Esophagus squamous epithelium (tissue), 5 donors: ENCODE data around the gene PPL. TPM values are rescaled to one million over a fixed set of nuclear protein-coding genes. Genes with fewer than 3 reads are reported as not detected.

Source experiments
- DNase-seq: peaks from one replicate; lab custom pipeline; 2025; lab: John Stamatoyannopoulos, UW
- H3K27ac ChIP-seq, 4 donors: fragments of 200-600 bp; sonication (generic); one replicate each; pipeline ENCODE4 v1.5.1; 2016 to 2019; ENCODE audit warnings: mild to moderate bottlenecking in 1 of 4
- H3K27me3 ChIP-seq, 4 donors: fragments of 200-600 bp; sonication (generic); 1 replicate in 3 of 4; 2 replicates in 1 of 4; pipeline versions ENCODE4 v1.5.1 to v1.6.0; 2017 to 2021; ENCODE audit warnings: antibody characterized with exemption in 1 of 4
- H3K36me3 ChIP-seq, 3 donors: fragments of 200-600 bp; sonication (generic); one replicate each; pipeline ENCODE4 v1.5.1; 2016 to 2019
- H3K4me1 ChIP-seq, 3 donors: fragments of 200-600 bp; sonication (generic); one replicate each; pipeline ENCODE4 v1.5.1; 2017 to 2019
- H3K4me3 ChIP-seq, 4 donors: fragments of 200-600 bp; sonication (generic); 1 replicate in 3 of 4; 2 replicates in 1 of 4; pipeline ENCODE4 v1.5.1; 2016 to 2019; ENCODE audit warnings: mild to moderate bottlenecking in 2 of 4, moderate library complexity in 1 of 4
- H3K9me3 ChIP-seq, 3 donors: fragments of 200-600 bp; sonication (generic); one replicate each; pipeline ENCODE4 v1.5.1; 2016 to 2019
- CTCF ChIP-seq, 6 experiments: fragments of 450-650 bp in 4 of 6; fragments of 200-600 bp in 2 of 6; sonication (generic) in 2 of 6; IDR thresholded peaks; one replicate each; pipeline ENCODE4 v1.5.1; 2016 to 2019; ENCODE audit warnings: antibody characterized with exemption in 6 of 6, mild to moderate bottlenecking in 4 of 6, moderate library complexity in 4 of 6
- POLR2A ChIP-seq, 4 donors: fragments of 450-650 bp; IDR thresholded peaks; one replicate each; pipeline ENCODE4 v1.6.1; 2017; ENCODE audit warnings: antibody characterized with exemption in 4 of 4, mild to moderate bottlenecking in 4 of 4, moderate library complexity in 3 of 4
- WGBS, 2 donors: methylation state at CpG; one replicate each; pipeline ENCODE4 v1.1.5; 2018; 5-methylcytosine and 5-hydroxymethylcytosine counted together
- intact Hi-C: fragments of 100-400 bp; cut with DNase I; formaldehyde crosslinking; loops from one replicate; pipeline ENCODE4 v1.15.0; 2022
- total RNA-seq, 4 donors: library from RNA; depleted of rRNA; stranded (reverse); fragments of >200 nt; gene quantifications; one replicate each; pipeline ENCODE4 v1.1.0, GENCODE V29; 2016
- donor health status: DM: yes; HTN: yes; CAD: no.

Gene PPL
- total RNA-seq, 4 donors from 2014 or later: 504 to 1,677 (median 860) TPM

DNA sequence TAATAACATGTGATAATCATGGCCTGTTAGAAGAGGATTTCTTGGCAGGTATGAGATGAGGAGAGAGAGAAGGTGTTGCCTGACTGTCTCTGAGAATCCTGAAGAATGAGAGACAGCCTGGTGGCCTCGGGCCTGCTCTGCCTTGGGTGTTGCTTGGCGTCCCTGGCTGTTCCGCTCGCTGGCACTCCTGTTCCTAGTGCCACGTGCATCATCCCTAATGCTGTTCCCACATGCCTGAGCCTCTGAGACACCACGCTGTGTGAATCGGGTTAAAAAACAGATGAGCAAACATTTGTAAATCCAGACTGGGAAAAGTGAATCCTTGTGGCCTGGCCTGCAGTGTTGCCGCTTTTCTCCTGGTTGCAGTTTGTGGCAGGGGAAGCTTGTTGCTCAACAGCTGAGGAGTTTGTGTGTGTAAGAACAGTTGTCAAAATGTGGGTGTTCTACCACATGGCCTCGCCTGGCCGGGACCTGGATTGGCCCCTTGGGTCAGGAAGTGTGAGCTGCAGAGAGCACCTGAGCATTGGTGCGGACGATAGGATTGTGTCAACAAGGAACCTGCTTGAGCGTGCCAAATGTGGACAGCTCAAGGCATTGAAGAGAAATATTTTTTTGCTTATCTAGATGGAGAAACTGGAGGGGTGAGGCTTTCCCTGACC is 67.7 kb downstream of the PPL start:
- 62 to 69% methylated on average over 13 of the region's 13 CpGs for WGBS, 2 donors
- TF ChIP-seq CTCF (IDR thresholded peaks at IDR 0.05) (no peak), POLR2A (IDR thresholded peaks at IDR 0.05) (no peak)
- Histone ChIP-seq H3K27ac (peak overlapping the region in 1 of 4 donors; percentile 6), H3K4me1 (peaks cover 0 to 40% (median 0%) of the 10 kb centered on the region in 3 donors), H3K27me3 (no peaks in the 10 kb centered on the region), H3K4me3 (no peak overlapping the region), H3K9me3 (no peaks in the 10 kb centered on the region), H3K36me3 (peaks cover 16 to 75% (median 27%) of the 10 kb centered on the region in 3 donors)
- DNase-seq: no peak
- intact Hi-C loops: no loop called here

DNA sequence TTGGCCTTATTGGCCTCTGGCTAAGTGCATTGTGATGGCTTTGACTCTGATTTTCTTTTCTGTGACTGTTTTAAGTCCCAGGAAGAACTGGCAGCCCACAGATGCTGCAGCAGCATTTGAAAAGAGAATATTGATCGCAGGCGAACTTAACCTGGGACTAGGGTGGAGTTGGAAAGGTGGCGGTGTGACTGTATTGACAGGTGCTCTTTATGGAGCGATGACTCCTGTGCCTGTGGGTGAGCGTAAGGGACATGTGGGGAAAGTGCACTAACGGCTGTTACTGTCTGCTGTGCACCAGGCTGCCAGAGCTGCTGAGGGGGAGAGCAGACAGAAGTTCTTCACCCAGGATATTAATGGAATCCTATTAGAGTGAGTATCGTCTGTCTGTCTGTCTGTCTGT is 68.4 kb downstream of the PPL start:
- no peak for DNase-seq
- Histone ChIP-seq H3K4me3 (no peak overlapping the region), H3K9me3 (no peaks in the 10 kb centered on the region), H3K27me3 (no peaks in the 10 kb centered on the region), H3K4me1 (peaks cover 0 to 40% (median 0%) of the 10 kb centered on the region in 3 donors), H3K27ac (no peak overlapping the region), H3K36me3 (peaks cover 9 to 74% (median 24%) of the 10 kb centered on the region in 3 donors)
- TF ChIP-seq CTCF (IDR thresholded peaks at IDR 0.05) (no peak), POLR2A (IDR thresholded peaks at IDR 0.05) (no peak)
- intact Hi-C loops: no loop called here
- WGBS, 2 donors: 86 to 97% methylated on average over 7 of the region's 7 CpGs

DNA sequence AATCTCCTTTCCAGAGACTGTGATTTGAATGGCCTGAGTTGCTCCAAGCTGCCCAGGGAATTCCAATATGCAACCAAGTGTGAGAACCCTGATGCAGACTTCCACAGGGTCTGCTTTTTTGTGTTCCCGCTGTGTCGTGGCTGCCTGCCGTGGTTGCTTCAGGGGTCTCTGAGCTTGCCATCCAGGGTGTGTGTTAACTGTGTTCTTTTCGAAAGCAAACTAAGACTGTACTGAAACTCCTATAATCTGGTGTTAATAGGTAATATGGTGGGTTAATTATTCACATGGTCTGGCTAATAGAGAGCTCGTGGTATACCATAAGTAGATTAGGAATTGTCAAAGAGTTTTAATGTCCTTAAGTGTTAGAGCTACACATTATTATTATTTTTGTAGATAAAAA is 68.9 kb downstream of the PPL start:
- Histone ChIP-seq H3K27me3 (no peaks in the 10 kb centered on the region), H3K27ac (no peak overlapping the region), H3K4me3 (no peak overlapping the region), H3K36me3 (peaks cover 6 to 74% (median 24%) of the 10 kb centered on the region in 3 donors), H3K9me3 (no peaks in the 10 kb centered on the region), H3K4me1 (peaks cover 0 to 40% (median 0%) of the 10 kb centered on the region in 3 donors)
- no peak for TF ChIP-seq POLR2A (IDR thresholded peaks at IDR 0.05)
- TF ChIP-seq CTCF (IDR thresholded peaks at IDR 0.05): no peak
- intact Hi-C loops: no loop called here
- DNase-seq: no peak
- 99 to 100% methylated on average over 2 to 5 of the region's 5 CpGs for WGBS, 2 donors

DNA sequence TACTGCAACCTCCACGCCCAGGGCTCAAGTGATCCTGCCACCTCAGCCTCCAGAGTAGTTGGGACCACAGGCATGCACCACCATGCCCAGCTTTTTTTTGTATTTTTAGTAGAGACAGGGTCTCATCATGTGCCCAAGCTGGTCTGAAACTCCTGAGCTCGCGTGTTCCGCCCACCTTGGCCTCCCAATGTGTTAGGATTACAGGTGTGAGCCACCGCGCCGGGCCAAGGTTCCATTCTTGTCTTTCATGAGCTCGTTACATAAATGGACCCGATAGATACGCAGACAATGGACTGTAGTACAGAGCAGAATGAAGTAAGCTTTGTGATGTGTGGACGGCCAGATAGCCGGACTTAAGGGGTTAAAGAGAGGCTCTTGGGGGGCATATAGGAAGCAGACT is 70.4 kb downstream of the PPL start:
- peaks cover under 1 to 74% (median 16%) of the 10 kb centered on the region in 3 donors for H3K36me3 ChIP-seq
- intact Hi-C loops: no loop called here
- no peaks in the 10 kb centered on the region for H3K9me3 ChIP-seq
- WGBS, 2 donors: 95 to 96% methylated on average over 9 to 12 of the region's 12 CpGs
- no peaks in the 10 kb centered on the region for H3K27me3 ChIP-seq
- TF ChIP-seq CTCF (IDR thresholded peaks at IDR 0.05): no peak
- no peak for TF ChIP-seq POLR2A (IDR thresholded peaks at IDR 0.05)
- H3K4me3 ChIP-seq: no peak overlapping the region
- H3K27ac ChIP-seq: no peak overlapping the region
- H3K4me1 ChIP-seq: peaks cover 0 to 40% (median 0%) of the 10 kb centered on the region in 3 donors
- DNase-seq: no peak

GRCh38 chr16:4865231-4865860 is 71.6 kb downstream of the PPL start:
- TF ChIP-seq CTCF (IDR thresholded peaks at IDR 0.05) (no peak), POLR2A (IDR thresholded peaks at IDR 0.05) (no peak)
- Histone ChIP-seq H3K27ac (no peak overlapping the region), H3K4me3 (no peak overlapping the region), H3K9me3 (no peaks in the 10 kb centered on the region), H3K27me3 (no peaks in the 10 kb centered on the region), H3K4me1 (peaks cover 0 to 33% (median 0%) of the 10 kb centered on the region in 3 donors), H3K36me3 (peaks cover 8 to 74% (median 12%) of the 10 kb centered on the region in 3 donors)
- intact Hi-C loops: no loop called here
- WGBS, 2 donors: 93 to 95% methylated on average over 13 of the region's 13 CpGs
- DNase-seq: no peak
